ENCODE measurements around the gene SUGCT.

Gene SUGCT

DNA sequence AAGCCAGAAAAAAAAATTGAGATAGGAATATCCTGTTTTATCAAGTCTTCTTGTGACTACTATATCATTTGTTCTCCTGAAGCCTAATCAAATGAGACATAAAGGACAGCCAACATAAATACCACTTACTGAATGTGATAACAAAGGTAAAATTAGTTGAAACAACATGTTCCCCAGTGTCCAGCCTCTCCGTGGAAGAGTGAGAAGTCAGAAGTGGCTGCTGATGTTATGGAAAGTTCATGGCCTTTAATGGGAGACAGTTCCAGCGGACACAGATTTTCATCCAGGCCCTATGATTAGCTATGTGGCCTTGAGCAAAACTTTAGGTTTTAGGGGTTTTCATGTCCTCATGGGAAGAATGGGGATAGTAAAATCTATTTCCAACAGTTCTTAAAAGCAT is 724.3 kb downstream of the SUGCT start:
- DNase-seq (ENCODE audit: low spot score): no peak

GRCh38 chr7:40859965-40860543 is 725.2 kb downstream of the SUGCT start:
- no peak for DNase-seq (ENCODE audit: low spot score)

GRCh38 chr7:40865441-40866233 is 730.8 kb downstream of the SUGCT start:
- DNase-seq (ENCODE audit: low spot score): no peak

DNA sequence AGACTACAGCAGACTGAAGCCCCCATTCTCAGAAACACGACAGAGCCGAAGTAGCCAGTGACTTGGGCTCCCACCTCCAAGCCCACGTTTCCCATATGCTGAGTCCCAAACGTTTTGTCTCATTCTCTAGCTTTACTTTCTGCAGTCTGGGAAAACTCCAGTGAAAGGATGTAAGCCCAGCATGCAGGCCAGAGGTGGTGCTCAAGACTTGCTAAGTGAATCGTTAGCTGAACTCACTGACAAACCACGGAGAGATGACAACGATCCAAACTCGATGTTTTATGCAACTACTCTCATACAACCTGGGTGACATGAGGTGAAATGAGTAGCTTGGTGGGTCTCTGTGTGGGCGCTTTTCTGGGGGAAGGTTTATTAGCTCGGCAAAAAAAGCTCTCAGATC is 731.8 kb downstream of the SUGCT start:
- no peak for DNase-seq (ENCODE audit: low spot score)

DNA sequence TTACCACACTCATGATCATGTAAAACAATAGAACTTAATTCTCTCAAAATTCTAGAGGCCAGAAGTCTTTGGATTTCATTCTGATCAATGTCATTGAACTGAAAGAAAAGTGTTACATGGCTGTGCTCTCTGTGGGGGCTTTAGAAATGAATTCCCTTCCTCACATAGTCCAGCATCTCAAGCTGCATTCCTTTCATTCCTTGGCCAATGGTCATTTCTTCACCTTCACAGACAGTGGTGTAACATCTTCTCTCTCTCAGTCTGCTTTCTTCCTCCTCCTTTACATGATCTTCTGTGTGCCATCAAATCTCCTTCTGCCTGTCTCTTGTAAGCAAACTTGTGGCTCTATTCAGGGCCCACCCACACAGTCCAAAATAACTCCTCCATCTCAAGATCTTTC is 735.3 kb downstream of the SUGCT start:
- DNase-seq (ENCODE audit: low spot score): no peak

DNA sequence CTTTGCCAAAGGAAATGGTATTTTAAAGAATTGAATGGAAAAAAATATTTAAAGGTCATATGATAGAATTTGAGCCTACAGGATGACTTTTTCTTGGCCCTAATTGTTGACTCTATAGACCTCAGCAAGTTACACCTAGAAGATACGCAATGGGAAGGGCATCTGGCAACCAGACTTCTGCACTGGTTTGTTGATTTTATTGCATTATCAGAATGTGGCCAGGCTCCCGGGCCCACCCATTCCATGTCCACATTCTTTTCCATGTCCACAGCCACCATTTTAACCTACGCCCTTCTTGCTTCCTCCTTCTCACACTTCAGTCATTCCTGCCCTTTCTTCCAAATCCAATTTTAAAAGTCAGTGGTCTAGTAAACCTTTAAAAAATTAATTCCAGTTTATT is 738.4 kb downstream of the SUGCT start:
- DNase-seq (ENCODE audit: low spot score): no peak

- no peak for DNase-seq (ENCODE audit: low spot score)
Observed at GRCh38 chr7:40874756-40875155, 740.0 kb downstream of the SUGCT start.

GRCh38 chr7:40876601-40877000 is 741.8 kb downstream of the SUGCT start:
- no peak for DNase-seq (ENCODE audit: low spot score)

DNA sequence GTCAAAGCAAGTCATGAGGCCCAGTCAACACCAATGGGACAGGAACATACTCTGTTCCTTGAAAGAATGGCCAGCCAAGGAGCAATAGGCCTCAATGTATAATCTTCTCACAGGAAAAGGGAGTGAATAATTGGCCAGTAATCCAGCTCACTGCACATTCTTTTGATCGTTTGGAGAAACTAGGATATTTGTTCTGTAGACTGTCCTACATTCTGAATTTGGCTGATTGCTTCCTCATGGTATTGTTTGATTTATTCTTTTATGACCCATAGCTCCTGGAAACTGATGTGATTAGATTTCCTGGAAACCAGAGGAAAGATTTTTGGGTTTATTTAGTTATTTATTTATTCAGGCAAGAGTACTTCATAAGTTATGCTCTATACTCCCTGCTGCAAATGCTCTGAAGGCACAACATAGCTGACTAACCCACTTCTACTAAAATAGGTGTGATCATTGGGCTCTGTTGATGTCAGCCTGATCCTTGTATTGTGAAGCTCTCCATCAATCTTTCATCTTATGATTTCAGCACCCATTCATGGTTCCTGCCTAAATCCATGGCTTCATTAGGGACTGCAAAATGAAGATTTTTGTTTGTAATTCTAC is 745.2 kb downstream of the SUGCT start:
- DNase-seq (ENCODE audit: low spot score): no peak

GRCh38 chr7:40880581-40880980 is 745.8 kb downstream of the SUGCT start:
- no peak for DNase-seq (ENCODE audit: low spot score)

- no peak for DNase-seq (ENCODE audit: low spot score)
Observed at GRCh38 chr7:40881405-40881926, 746.7 kb downstream of the SUGCT start.

DNA sequence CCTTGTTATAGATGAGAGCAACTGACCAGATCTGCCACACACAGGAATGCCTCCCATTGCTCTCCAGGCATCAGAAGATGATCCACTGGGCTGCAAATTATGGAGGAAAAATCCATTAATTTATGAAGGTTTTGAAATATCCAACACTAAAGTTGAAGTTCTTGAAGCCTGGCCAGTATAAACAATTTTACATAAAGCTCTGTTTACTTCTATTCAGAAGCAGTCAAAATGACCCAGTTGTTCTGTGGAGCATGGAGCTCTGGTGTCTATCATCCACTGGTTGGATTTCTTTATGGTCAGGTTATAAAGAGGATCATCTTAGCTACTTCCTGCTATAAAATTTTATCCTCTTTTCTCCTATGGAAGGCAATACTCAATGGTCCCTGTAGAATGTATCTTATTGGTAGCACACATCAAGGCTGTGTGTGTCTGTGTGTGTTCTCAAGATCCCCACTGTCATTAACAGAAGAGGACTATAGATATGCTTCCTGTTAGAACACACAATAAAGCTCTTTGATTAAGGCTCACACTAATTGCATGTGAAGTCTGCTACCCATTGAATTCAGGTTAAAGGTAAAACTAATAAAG is 747.4 kb downstream of the SUGCT start:
- DNase-seq (ENCODE audit: low spot score): no peak

- DNase-seq (ENCODE audit: low spot score): no peak
Observed at GRCh38 chr7:40883826-40884225, 749.0 kb downstream of the SUGCT start.

- DNase-seq (ENCODE audit: low spot score): no peak
Observed at GRCh38 chr7:40884241-40884640, 749.4 kb downstream of the SUGCT start.

DNA sequence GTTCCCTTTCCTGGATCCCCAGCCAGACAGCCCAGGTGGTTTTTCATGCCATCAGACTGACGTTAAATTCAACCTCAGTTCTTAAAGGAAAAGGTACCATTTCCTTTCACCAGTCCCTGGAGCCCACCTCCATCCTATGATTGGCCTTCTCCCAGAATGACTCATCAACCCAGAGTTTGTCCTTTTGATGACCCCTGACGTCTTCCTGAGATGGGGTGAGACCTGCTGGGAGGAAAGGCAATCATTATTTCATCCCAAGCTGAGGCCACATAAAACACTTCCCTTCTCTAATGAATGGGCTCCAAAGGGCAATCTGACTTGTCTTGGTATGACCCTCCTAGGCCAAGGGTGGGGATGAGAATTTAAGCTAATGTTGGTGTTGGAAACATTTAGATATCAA is 750.7 kb downstream of the SUGCT start:
- DNase-seq (ENCODE audit: low spot score): no peak

DNA sequence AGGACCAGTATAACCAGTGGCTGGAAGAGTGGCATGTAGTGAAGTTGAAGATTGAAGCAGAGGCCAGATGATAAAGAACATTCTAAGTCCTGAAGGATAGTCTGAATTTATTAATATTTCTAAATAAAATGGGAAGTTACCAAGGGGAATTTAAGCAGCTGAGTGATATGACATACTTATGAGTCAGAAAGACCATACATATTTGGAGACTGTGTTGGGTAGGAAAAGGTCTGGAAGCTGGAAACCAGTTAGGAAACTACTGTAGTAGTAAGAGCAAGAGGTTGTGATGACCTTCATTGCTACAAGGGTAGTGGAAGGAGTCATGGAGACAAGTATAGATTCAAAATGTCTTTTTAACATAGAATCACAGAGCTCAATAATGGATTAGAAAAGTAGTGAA is 752.3 kb downstream of the SUGCT start:
- DNase-seq (ENCODE audit: low spot score): no peak

DNA sequence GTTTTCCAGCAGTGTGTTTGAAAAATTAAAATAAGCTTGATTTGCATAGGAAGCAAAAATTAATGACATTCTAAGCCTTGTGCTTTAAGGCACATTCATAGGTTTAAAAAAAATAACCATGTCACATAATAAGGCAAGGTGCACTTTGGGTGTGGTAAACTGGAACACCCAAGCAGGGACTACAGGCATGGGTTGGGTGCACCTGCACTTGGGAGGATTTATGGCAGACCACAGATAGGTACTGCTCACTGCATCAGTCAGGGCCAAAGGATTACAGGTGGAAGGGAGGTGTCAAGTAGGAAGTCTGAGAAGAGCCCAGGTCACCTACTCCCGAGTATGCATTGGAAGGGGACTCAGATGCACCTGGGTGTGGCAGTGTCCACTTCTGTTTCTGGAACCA is 753.7 kb downstream of the SUGCT start:
- DNase-seq (ENCODE audit: low spot score): no peak

- no peak for DNase-seq (ENCODE audit: low spot score)
Observed at GRCh38 chr7:40889099-40889498, 754.3 kb downstream of the SUGCT start.

GRCh38 chr7:40889539-40889938 is 754.7 kb downstream of the SUGCT start:
- no peak for DNase-seq (ENCODE audit: low spot score)

DNA sequence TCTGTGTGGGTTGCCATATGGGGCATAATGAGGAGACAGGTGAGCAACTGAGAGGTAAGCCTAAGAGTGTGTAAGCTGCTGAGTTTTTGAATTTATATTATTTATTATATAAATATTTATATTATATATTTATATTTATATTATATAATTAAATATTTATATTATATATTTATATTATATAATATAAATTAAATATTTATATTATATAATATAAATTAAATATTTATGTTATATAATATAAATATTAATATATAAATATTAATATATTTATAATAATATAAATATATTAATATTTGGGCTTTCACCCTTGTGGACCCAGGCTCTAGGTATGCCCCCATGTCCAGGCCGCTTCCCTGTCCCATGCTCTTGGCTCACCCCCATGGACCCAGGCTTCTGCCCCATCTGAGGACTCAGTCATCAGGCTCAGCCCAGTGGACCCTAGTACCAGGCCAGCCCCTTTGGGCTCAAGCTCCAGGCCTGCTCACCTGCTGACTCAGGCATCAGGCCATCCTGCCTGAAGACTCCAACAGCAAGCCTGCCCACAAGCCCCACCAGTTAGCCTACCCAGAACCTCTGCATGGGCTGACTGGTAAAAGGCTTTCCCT is 755.4 kb downstream of the SUGCT start:
- DNase-seq (ENCODE audit: low spot score): no peak

GRCh38 chr7:40891232-40891631 is 756.4 kb downstream of the SUGCT start:
- no peak for DNase-seq (ENCODE audit: low spot score)

DNA sequence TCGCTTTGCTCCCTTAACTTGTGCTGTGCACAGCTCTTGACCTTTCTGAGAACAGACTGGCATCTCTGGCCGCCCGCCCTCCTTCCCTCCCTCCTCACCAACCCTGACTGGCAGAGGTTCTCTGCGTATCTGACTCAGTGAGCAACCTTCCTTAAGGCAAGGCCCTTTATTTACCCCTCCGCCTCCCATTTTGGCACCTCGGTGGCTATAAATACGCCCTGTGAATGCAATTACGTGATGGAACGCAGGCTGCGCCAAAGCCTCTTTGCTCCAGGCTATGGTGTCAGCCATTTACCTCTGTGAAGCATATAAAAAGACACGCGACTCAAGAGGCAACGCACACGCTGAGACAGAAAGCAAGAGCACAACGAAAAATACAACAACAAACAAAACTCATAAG is 764.3 kb downstream of the SUGCT start:
- no peak for DNase-seq (ENCODE audit: low spot score)
